ENCODE results near the gene PNPLA8.

- TF ChIP-seq, protein P1, sequence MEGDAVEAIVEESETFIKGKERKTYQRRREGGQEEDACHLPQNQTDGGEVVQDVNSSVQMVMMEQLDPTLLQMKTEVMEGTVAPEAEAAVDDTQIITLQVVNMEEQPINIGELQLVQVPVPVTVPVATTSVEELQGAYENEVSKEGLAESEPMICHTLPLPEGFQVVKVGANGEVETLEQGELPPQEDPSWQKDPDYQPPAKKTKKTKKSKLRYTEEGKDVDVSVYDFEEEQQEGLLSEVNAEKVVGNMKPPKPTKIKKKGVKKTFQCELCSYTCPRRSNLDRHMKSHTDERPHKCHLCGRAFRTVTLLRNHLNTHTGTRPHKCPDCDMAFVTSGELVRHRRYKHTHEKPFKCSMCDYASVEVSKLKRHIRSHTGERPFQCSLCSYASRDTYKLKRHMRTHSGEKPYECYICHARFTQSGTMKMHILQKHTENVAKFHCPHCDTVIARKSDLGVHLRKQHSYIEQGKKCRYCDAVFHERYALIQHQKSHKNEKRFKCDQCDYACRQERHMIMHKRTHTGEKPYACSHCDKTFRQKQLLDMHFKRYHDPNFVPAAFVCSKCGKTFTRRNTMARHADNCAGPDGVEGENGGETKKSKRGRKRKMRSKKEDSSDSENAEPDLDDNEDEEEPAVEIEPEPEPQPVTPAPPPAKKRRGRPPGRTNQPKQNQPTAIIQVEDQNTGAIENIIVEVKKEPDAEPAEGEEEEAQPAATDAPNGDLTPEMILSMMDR (IDR thresholded peaks at IDR 0.05) = no peak
- TF ChIP-seq EP300 (IDR thresholded peaks at IDR 0.05; ENCODE audit: low read depth) (no peak), POLR2A (IDR thresholded peaks at IDR 0.05) (no peak)
Measured at GRCh38 chr7:108488768-108489538, 37.0 kb downstream of the PNPLA8 start.

All from transverse colon (tissue), 3 donors.